Large intestine (tissue), 12 donors: ENCODE data around the gene PGR. TPM values are rescaled to one million over a fixed set of nuclear protein-coding genes. Genes with fewer than 3 reads are reported as not detected.

Experiments used
- DNase-seq, 2 donors: peaks; one replicate each; pipeline versions ENCODE4 v3.0.0 to v3.0.0-alpha.2; 2013
- H3K27ac ChIP-seq: one replicate; pipeline ENCODE4 v1.5.1; 2013; ENCODE audit warnings: low read length
- H3K27me3 ChIP-seq: 2 replicates; pipeline ENCODE4 v1.6.1; 2013; ENCODE audit warnings: low read length; ENCODE audit not compliant: control insufficient read depth, insufficient read depth
- H3K36me3 ChIP-seq: 2 replicates; pipeline ENCODE4 v1.6.1; 2013; ENCODE audit warnings: low read length; ENCODE audit not compliant: control insufficient read depth, insufficient read depth
- H3K4me1 ChIP-seq: one replicate; pipeline ENCODE4 v1.6.1; 2013; ENCODE audit warnings: low read length; ENCODE audit not compliant: control insufficient read depth, insufficient read depth
- H3K4me3 ChIP-seq: one replicate; pipeline ENCODE4 v1.5.1; 2013; ENCODE audit warnings: low read length
- H3K9me3 ChIP-seq: one replicate; pipeline ENCODE4 v1.6.1; 2013; ENCODE audit warnings: mild to moderate bottlenecking, low read depth, low read length, moderate library complexity; ENCODE audit not compliant: control insufficient read depth
- WGBS: methylation state at CpG from one replicate; pipeline ENCODE4 v1.1.5; 2013; ENCODE audit warnings: low lambda C conversion rate; ENCODE audit not compliant: insufficient coverage; 5-methylcytosine and 5-hydroxymethylcytosine counted together
- long read RNA-seq, 11 donors: transcript quantifications; one replicate each; lab custom pipeline, GENCODE V29; 2026
- polyA plus RNA-seq: library from polyadenylated mRNA; unstranded; fragments of 120-200 nt; gene quantifications from one replicate; pipeline ENCODE4 v1.2.1, GENCODE V29; 2013

PGR gene
- under 0.01 TPM for polyA plus RNA-seq
- long read RNA-seq, donor 1 = 0 reads
- long read RNA-seq, donor 2 = 0 reads
- long read RNA-seq, donor 3 = 0 reads
- long read RNA-seq, donor 4 = 0 reads
- long read RNA-seq, donor 5 = 0 reads
- long read RNA-seq, donor 6 = 0 reads
- long read RNA-seq, donor 7 = 0 reads
- long read RNA-seq, donor 8 = 0 reads
- long read RNA-seq, donor 9 = 0 reads
- long read RNA-seq, donor 10 = 0 reads
- long read RNA-seq, donor 11 = 0 reads

DNA sequence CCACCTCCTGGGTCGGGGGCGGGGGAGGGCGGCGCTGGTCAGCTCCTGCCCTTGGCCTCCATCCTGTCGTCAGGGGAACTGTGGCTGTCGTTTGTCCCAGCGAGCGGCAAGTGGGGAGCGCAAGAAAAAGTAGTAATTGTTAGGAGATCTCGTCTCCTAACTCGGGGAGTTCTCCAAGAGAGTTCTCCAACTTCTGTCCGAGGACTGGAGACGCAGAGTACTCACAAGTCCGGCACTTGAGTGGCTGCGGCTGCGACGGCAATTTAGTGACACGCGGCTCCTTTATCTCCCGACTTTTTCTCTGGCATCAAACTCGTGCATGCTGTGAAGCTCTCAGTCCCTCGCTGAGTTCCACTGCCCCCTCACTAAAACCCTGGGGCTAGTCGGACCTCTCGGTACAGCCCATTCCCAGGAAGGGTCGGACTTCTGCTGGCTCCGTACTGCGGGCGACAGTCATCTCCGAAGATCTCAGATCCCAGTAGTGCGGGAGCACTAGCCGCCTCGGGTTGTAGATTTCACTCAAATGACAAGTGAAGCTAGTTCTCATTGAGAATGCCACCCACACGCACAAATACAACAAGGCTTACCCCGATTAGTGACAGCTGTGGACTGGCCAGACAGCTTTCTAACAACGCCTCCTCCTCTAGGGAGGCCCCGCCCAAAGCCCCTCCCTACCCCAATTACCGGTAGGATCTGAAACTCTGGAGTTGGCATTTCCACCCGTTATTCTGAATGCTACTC lies at the start of gene PGR:
Gene PGR (minus strand): TSS at position 611 of the 741 bp plus-strand sequence. CDS start 743 bp downstream, outside the sequence.
- no peaks in the 10 kb centered on the region for H3K36me3 ChIP-seq
- 0% methylated on average over 3 of the region's 38 CpGs for WGBS
- peaks cover 7% of the 10 kb centered on the region for H3K9me3 ChIP-seq
- peaks cover 4% of the 10 kb centered on the region for H3K4me1 ChIP-seq
- no peak within 1 kb of the TSS for H3K27ac ChIP-seq
- DNase-seq = peak in 1 of 2 donors; percentile 4
- H3K4me3 ChIP-seq = no peak within 1 kb of the TSS
- H3K27me3 ChIP-seq = peaks cover 59% of the 10 kb centered on the region

DNA sequence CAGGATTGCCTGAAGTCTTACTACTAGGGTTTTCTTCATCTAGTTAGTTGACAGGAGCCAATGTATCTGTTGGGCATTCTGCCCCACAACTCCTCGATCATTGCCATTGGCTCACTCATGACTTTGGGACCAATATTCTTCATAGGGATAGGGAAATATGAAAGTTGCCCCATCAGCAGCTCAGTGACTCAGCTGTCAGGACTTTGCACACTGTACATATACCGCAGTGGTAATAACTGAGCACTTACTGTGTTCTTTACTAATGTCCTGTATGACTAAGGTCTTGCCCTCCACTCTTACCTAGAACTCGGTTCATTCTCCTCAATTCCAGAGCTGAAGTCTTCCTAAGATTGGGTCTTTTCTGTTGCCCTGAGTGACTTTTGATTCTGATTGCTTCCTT lies 46.8 kb upstream of the PGR start:
- no peak for DNase-seq
- no CpG with 5 or more reads among the region's 3 CpGs for WGBS
- Histone ChIP-seq H3K4me3 (no peak overlapping the region), H3K27ac (no peak overlapping the region), H3K27me3 (no peaks in the 10 kb centered on the region), H3K9me3 (no peaks in the 10 kb centered on the region), H3K36me3 (no peaks in the 10 kb centered on the region), H3K4me1 (no peaks in the 10 kb centered on the region)

DNA sequence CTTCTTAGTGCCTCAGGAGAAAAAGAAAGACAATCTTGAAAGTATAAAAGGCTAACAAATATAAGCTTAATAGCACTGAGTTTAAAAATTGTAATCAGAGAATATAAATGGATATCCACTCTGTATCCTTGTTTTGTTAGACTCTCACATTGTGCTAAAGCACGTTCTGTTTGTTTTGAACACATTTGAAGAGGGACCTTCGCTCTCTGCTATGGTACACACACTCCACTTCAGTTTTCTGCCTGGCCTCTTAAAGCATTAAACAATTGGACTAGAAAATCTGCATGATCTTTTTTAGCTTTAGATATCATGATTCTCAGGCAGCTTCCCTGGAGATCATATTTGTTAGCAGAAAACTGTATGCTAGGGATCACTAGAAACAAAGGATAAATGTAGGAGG lies 40.3 kb upstream of the PGR start:
- Histone ChIP-seq H3K4me3 (no peak overlapping the region), H3K4me1 (no peaks in the 10 kb centered on the region), H3K9me3 (no peaks in the 10 kb centered on the region), H3K36me3 (no peaks in the 10 kb centered on the region), H3K27me3 (no peaks in the 10 kb centered on the region), H3K27ac (no peak overlapping the region)
- DNase-seq = no peak
- no CpG with 5 or more reads among the region's 2 CpGs for WGBS

DNA sequence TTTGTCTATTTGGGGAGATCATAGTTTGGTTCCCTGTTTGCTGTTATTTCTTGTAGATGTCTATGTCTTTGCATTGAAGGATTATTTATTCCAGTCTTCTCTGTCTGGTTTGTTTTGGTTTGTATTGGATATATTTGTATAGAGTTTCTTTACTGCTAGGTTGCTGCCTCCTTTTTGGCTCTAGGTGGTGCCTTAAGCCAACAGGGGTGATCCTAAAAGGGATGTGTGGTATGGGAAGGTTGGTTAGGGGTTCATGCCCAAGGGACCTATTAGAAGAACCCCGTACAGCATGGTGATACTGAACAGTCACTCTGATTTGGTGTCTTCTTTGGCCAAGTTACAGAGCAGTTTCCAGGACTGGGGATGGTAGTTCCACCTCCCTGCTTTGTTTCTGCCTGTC lies 36.4 kb upstream of the PGR start:
- Histone ChIP-seq H3K4me1 (no peaks in the 10 kb centered on the region), H3K9me3 (no peaks in the 10 kb centered on the region), H3K27me3 (no peaks in the 10 kb centered on the region), H3K27ac (no peak overlapping the region), H3K36me3 (no peaks in the 10 kb centered on the region), H3K4me3 (no peak overlapping the region)
- DNase-seq = no peak
- 80% methylated on average over 1 of the region's 1 CpG for WGBS

DNA sequence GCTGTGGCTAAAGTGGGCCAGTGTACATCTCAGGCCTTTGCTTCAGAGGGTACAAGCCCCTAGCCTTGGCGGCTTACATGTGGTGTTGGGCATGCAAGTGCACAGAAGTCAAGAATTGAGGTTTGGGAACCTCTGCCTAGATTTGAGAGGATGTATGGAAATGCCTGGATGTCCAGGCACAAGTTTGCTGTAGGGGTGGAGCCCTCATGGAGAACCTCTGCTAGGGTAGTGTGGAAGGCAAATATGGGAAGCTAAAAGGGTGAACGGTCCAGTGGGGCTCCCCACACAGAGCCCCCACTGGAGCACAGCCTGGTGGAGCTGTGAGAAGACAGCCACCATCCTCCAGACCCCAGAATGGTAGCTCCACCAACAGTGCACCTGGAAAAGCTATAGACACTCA lies 28.5 kb upstream of the PGR start:
- H3K27me3 ChIP-seq = no peaks in the 10 kb centered on the region
- no peak for DNase-seq
- no peak overlapping the region for H3K4me3 ChIP-seq
- H3K27ac ChIP-seq = no peak overlapping the region
- H3K9me3 ChIP-seq = peaks cover 3% of the 10 kb centered on the region
- H3K4me1 ChIP-seq = no peaks in the 10 kb centered on the region
- H3K36me3 ChIP-seq = no peaks in the 10 kb centered on the region
- no CpG with 5 or more reads among the region's 2 CpGs for WGBS

DNA sequence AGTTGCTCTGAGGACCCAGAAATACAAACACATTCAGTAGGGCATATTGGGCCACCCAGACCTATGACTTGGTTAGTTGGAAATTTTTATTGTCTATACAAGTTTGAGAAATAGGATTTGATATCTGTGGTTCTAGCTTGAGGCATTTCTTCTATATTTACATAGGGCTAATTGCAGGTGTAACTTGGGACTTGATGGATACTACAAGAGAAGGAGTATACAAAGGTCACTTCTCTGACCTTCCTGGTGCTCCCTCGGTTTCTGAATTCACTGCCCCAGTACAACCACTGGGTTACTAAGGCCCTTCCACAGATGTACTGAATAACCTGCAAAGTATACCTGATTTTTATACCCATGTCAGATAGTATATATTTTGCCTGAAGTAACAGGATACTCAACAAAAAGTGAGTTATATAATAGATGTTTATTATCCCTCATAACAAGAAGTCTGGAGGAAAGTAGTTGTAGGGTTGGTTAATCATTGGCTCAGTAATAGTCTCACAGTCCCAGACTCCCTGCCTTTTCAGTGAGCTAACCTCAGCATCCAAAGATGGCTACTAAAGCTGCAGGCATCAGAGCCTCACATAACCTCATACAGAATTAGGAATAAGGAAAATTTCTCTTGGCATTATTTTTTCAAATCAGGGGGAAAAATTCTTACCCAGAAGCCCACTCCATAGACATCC lies 8.8 kb upstream of the PGR start:
- Histone ChIP-seq H3K27me3 (no peaks in the 10 kb centered on the region), H3K36me3 (no peaks in the 10 kb centered on the region), H3K4me3 (no peak overlapping the region), H3K27ac (no peak overlapping the region), H3K9me3 (no peaks in the 10 kb centered on the region), H3K4me1 (no peaks in the 10 kb centered on the region)
- no peak for DNase-seq
- WGBS = no CpG with 5 or more reads among the region's 1 CpG

DNA sequence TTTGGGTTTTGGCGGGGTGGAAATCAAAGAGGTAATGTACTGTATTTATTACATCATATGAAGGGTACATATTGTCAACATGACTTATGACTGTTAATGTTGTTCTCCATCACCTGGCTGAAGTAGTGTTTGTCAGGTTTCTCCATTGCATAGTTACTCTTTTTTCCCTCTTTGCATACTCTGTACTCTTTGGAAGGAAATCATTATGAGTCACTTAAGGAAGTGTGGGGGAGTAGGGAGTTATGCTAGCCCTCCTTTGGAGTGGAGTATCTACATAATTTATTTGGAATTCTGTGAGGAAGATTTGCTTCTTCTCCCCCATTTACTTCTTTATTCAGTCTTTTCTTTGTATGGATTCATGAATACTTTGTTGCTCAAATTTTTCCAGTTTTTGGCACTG lies 3.6 kb upstream of the PGR start:
- Histone ChIP-seq H3K9me3 (peaks cover 4% of the 10 kb centered on the region), H3K4me3 (no peak overlapping the region), H3K4me1 (peaks cover 4% of the 10 kb centered on the region), H3K27ac (no peak overlapping the region), H3K36me3 (no peaks in the 10 kb centered on the region), H3K27me3 (peaks cover 33% of the 10 kb centered on the region)
- DNase-seq = no peak
- WGBS = no CpG with 5 or more reads among the region's 1 CpG

DNA sequence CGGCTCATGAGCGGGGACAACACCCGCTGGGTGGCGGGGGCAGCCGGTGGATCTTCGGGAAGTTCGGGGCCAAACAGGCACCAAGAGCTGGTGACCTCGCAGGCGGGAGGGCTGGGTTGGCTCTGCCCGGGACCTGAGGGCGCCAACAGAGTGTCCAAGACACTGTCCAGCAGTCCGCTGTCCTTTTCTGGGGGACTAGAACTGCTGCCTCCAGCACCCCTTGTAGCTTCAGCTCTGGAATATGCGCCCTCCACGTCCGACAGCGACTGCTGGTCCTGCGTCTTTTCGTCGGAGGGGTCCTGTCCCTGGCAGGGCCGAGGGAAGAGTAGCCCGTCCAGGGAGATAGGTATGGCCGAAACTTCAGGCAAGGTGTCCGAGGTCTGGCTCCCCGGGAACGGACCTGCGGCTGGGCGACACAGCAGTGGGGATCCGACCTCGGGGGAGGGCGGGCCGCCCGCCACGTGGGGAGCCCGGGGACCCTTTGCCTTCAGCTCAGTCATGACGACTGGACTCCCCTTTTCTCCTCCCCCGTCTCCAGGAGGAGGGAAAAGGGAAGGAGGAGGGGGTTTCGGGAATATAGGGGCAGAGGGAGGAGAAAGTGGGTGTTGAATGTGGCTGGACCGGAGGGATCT lies 926 bp downstream of the PGR start:
- DNase-seq = no peak
- H3K27ac ChIP-seq = no peak overlapping the region
- no peak overlapping the region for H3K4me3 ChIP-seq
- H3K36me3 ChIP-seq = no peaks in the 10 kb centered on the region
- H3K27me3 ChIP-seq = peaks cover 62% of the 10 kb centered on the region
- H3K9me3 ChIP-seq = peaks cover 7% of the 10 kb centered on the region
- no CpG with 5 or more reads among the region's 38 CpGs for WGBS
- peaks cover 4% of the 10 kb centered on the region for H3K4me1 ChIP-seq

DNA sequence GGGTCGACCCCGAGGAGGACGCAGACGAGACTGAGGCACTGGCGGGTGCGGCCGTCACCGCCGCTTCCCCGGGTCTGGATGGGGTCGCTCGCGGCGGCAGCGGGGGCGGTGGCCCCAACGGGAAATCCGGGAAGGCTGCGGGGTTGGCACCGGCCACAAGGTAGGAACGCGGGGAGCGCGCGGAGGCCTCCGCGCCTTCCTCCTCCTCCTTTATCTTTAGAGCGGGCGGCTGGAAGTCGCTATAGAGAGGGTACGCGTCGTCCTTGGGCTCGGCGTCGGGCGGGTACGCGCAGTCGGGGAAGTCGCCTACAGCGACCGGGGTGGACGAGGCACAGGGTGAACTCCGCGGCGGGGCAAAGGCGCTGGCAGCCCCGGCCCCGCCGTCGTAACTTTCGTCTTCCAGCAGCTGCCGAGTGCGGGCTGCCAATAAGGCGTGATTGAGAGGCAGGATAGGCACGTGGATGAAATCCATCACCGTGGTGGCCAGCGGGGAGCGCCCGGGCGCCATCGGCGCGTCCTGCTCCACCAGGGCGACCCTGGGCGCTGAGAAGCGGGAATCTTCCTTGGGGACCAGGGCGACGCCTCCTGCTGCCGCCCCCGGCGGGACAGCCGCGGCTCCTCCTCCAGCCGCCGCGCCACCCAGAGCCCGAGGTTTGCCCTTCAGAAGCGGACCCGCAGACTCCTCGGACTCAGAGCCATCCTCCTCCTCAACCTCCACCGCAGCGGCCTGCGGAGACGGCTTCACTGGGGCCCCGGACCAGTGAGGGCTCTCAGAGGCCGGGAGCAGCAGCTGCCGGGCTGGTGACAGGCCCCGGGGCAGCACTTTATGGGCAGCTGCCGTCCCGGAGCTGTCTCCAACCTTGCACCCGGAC lies 1.7 kb downstream of the PGR start:
- Histone ChIP-seq H3K27ac (no peak overlapping the region), H3K27me3 (peaks cover 62% of the 10 kb centered on the region), H3K4me3 (no peak overlapping the region), H3K36me3 (no peaks in the 10 kb centered on the region), H3K4me1 (peaks cover 4% of the 10 kb centered on the region), H3K9me3 (peaks cover 7% of the 10 kb centered on the region)
- no CpG with 5 or more reads among the region's 93 CpGs for WGBS
- peak in 1 of 2 donors; percentile 5 for DNase-seq
